ENCODE results near the gene MAGEA9B. TPM values are rescaled to one million over a fixed set of nuclear protein-coding genes. Genes with fewer than 3 reads are reported as not detected.
"Not testable (repeated sequence)": the region's sequence is repeated elsewhere in the genome, so short reads cannot be mapped to it uniquely, and the experiment has no call there.

The MAGEA9B gene, protein sequence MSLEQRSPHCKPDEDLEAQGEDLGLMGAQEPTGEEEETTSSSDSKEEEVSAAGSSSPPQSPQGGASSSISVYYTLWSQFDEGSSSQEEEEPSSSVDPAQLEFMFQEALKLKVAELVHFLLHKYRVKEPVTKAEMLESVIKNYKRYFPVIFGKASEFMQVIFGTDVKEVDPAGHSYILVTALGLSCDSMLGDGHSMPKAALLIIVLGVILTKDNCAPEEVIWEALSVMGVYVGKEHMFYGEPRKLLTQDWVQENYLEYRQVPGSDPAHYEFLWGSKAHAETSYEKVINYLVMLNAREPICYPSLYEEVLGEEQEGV
- polyA plus RNA-seq = 0.46 TPM

DNA sequence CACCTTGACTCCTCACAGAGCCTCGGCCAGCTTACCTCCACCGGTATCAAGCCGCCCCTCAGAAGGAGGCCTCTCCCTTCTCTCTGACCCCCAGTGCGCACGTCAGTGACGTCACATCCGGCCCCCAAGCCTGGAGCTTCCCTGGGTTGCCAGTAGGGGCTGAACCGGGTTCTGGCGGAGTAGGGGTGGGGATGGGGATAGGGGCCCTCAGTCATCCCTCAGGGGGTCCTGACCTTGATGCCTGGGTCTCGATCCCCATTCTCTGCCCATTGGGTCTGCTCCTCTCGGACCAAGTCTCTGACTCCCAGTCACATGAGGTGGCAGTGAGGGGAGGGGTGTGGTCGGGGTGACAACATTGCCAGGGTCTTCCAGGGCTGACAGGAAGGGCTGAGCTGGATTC lies at the start of gene MAGEA9B:
Gene MAGEA9B (minus strand): TSS at position 101 of the 400 bp plus-strand sequence. CDS start 4,280 bp downstream, outside the sequence.
- not testable (repeated sequence) for H3K9me3 Mint-ChIP-seq, H3K27ac Mint-ChIP-seq, H3K36me3 Mint-ChIP-seq, H3K4me3 Mint-ChIP-seq, H3K4me1 Mint-ChIP-seq, H3K27me3 Mint-ChIP-seq

DNA sequence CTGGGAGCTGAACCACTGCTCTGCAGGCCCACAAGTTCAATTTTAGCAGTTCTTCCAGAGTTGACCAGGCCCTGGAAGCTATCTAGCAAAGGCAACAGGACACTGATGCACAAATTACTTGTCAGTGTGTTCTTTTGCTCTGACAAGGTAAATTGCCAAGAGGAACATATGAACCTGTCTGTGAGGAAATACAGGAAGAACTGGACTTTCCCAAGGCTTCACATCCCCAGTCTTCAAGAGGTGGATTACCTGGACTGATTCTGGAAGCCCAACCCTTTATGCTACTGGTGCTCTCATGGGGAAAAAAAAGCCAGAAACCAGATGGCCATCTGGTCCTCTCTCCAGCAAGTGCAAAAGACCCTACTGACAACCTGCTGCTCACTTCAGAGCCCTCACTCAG lies 46.3 kb upstream of the MAGEA9B start:
- Mint-ChIP-seq H3K36me3 (no peaks in the 10 kb centered on the region), H3K27me3 (peaks cover 3% of the 10 kb centered on the region), H3K9me3 (peaks cover 0 to 2% (median 1%) of the 10 kb centered on the region in 3 donors), H3K4me3 (peak overlapping the region in 1 of 4 donors; percentile 86), H3K4me1 (peaks cover 6 to 16% (median 7%) of the 10 kb centered on the region in 3 donors), H3K27ac (no peak overlapping the region)

DNA sequence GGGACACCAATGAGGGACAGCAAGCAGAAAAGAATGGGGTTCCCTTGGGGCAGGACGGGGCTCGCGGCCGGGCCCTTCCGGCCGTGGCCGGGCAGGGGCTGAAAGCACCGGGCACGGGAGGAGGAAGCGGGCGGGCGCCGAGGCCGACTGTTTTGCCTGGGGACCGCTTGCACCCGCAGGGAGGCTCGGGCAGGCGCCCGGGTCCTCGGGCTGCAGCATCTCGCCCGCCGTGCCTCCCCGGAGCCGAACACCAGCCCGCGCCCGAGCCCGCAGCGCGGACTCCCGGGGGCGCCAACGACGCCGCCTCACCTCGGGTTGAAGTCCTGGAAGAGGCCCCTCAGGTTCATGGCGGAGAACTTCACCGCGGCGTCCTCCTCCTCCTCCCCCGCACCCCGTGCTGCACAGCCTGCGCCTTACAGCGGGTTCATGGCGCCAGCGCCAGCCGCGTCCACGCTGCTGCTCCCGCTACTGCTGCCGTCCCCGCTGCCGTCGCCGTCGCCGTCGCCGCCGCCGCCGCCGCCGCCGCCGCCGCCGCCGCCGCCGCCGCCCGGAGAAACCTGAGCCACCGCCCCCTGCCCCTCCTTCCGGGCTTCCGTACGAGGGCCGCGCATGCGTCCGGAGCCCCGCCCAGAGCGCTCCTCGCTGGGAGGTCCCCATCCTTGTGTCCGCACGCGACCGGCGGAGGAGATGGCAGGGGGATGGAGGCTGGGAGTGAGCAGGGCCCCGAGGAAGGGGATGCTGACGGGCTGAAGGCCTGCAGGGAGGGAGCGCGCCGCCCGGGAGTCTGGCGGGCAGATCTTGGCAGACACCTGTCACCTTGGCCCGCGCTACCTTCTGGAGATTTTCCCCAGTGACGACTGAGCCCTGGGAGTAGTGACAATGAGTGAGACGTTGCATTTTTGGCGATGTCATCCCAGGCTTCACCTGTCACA lies 44.2 kb upstream of the MAGEA9B start, which contains the start of gene TMEM185A:
Gene TMEM185A (minus strand): TSS at position 559 of the 932 bp plus-strand sequence. CDS start 212 bp downstream, at position 347.
- Mint-ChIP-seq H3K36me3 (no peaks in the 10 kb centered on the region), H3K27me3 (no peaks in the 10 kb centered on the region), H3K4me1 (peaks cover 9 to 25% (median 13%) of the 10 kb centered on the region in 3 donors), H3K27ac (peak within 1 kb of the TSS; percentile 79 to 89 (median 89)), H3K4me3 (peak within 1 kb of the TSS; percentile 85 to 95 (median 86)), H3K9me3 (no peaks in the 10 kb centered on the region)

DNA sequence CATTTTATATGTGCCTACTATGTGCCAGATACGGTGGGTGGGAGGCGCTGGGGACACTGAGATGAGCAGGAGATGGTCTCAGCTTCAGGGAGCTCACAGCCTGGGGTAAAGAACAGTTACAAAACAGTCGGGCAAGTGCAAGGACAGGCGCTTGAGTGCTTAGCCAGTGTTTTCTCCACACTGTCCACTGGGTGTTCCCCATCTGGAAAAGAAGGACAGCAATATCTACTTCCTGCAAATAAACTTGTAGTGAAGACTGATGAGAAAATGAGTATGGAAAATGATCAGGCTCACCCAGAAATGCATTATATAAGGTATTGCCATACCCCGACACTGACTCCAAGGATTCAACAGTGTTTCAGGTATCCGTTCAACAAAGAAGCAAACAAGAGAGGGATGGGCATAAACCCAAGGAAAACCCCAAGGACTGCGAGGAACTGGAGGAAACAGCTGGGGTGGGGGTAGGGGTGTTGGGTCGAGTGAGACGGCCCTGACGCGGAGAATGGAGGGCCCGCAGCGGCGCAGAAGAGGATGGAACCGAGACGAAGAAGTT lies 43.5 kb upstream of the MAGEA9B start:
- Mint-ChIP-seq H3K9me3 (no peaks in the 10 kb centered on the region), H3K36me3 (no peaks in the 10 kb centered on the region), H3K4me1 (peaks cover 9 to 29% (median 13%) of the 10 kb centered on the region in 3 donors), H3K27me3 (no peaks in the 10 kb centered on the region), H3K27ac (peak overlapping the region; percentile 61 to 89 (median 64)), H3K4me3 (peak overlapping the region; percentile 85 to 95 (median 86))

DNA sequence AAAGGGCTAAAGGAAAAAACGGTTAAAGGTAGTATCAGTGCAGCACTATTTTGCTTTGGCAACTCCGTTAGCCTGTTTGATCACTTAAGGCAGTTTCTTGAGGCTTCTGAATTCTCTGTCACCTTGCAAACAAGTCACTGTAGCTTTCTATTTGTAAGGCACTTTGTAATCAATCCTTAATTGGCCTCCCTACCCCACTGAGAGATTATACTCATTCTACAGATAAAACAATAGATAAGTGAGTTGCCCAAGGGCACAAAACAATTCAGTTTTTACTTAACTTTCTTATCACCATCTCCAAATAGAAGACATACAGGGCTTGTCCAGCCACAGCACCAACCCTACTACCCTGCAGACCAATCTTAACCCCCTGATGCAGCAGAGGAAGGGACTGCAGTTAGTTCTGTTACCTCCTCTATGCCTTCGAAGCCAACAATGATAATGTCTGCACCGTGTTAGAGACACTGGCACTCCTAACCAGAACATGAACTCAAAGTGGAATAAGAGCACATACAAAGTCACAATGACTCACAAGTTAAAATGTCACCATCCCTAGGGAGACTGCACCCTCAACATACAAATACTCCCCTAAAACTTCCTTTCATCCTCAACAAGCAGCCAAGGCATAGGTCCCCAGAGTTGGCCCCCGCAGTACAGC lies 42.6 kb upstream of the MAGEA9B start:
- Mint-ChIP-seq H3K9me3 (no peaks in the 10 kb centered on the region), H3K27me3 (no peaks in the 10 kb centered on the region), H3K4me3 (peak overlapping the region; percentile 2 to 86 (median 86)), H3K4me1 (peaks cover 9 to 34% (median 17%) of the 10 kb centered on the region in 3 donors), H3K36me3 (no peaks in the 10 kb centered on the region), H3K27ac (peak overlapping the region in 1 of 3 donors; percentile 64)

DNA sequence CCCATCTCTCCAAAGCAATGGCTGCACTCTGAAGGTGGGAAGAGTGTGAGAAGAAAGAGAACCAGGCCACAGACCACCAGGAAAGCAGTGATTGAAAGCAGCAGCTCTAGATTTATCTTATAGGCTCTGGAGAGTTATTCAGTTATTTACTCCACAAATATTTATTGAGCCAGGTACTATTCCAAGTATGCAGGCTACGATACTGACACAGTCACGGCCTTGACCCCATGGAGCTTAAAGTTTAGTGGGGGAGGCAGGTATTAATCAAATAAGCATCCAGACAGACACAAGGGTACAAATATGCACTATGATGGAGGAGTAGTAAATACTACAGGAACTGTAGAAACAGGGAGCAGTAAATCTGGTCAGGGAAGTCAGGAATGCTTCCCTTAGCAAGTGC lies 41.5 kb upstream of the MAGEA9B start:
- H3K27ac Mint-ChIP-seq = peak overlapping the region in 1 of 3 donors; percentile 43
- H3K4me1 Mint-ChIP-seq = peaks cover 9 to 36% (median 19%) of the 10 kb centered on the region in 3 donors
- peak overlapping the region in 3 of 4 donors; percentile 43 to 86 (median 59) for H3K4me3 Mint-ChIP-seq
- H3K9me3 Mint-ChIP-seq = no peaks in the 10 kb centered on the region
- no peaks in the 10 kb centered on the region for H3K27me3 Mint-ChIP-seq
- H3K36me3 Mint-ChIP-seq = no peaks in the 10 kb centered on the region

DNA sequence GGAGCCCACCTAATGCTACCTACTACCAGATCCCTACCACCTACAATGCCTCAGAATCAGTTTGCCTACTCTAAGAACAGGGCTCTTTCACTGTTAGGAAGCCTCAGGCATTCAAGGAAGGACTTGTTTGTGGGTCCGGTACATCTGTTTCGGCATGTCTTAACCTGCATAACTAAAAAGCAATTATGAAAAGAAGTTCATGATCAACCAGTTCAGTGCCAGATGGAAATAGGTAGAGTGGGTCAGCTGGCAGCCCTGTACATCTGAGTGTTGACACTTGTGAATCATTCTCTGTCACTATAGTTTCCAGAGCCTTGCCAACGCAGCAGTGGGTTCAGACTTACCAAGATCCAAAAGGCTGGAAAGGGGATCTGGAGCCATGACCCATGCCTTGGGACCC lies 41.0 kb upstream of the MAGEA9B start:
- Mint-ChIP-seq H3K27me3 (no peaks in the 10 kb centered on the region), H3K9me3 (no peaks in the 10 kb centered on the region), H3K27ac (no peak overlapping the region), H3K4me1 (peaks cover 9 to 36% (median 19%) of the 10 kb centered on the region in 3 donors), H3K36me3 (no peaks in the 10 kb centered on the region), H3K4me3 (no peak overlapping the region)

DNA sequence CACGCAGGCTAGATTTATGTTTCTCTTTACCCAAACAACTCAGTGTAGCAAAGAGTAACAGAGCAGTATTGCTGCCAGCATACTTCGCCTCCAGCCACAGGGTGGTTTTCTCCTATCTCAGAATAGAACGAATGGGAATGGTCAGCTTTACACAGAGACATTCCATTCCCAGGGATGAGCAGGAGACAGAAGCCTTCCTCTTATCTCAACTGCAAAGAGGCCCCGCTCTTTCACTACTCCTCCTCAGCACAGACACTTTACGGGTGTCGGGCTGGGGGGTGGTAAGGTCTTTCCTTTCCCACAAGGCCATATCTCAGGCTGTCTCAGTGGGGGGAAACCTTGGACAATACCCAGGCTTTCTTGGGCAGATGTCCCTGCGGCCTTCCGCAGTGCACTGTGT lies 39.6 kb upstream of the MAGEA9B start:
- H3K27me3 Mint-ChIP-seq, H3K36me3 Mint-ChIP-seq, H3K9me3 Mint-ChIP-seq, H3K4me3 Mint-ChIP-seq, H3K27ac Mint-ChIP-seq: not testable (repeated sequence)
- peaks cover 9 to 30% (median 19%) of the 10 kb centered on the region in 3 donors for H3K4me1 Mint-ChIP-seq

DNA sequence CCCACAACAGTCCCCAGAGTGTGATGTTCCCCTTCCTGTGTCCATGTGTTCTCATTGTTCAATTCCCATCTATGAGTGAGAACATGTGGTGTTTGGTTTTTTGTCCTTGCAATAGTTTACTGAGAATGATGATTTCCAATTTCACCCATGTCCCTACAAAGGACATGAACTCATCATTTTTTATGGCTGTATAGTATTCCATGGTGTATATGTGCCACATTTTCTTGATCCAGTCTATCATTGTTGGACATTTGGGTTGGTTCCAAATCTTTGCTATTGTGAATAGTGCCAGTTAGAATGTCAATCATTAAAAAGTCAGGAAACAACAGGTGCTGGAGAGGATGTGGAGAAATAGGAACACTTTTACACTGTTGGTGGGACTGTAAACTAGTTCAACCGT lies 32.4 kb upstream of the MAGEA9B start:
- H3K36me3 Mint-ChIP-seq, H3K4me3 Mint-ChIP-seq, H3K27ac Mint-ChIP-seq, H3K9me3 Mint-ChIP-seq, H3K27me3 Mint-ChIP-seq, H3K4me1 Mint-ChIP-seq: not testable (repeated sequence)

DNA sequence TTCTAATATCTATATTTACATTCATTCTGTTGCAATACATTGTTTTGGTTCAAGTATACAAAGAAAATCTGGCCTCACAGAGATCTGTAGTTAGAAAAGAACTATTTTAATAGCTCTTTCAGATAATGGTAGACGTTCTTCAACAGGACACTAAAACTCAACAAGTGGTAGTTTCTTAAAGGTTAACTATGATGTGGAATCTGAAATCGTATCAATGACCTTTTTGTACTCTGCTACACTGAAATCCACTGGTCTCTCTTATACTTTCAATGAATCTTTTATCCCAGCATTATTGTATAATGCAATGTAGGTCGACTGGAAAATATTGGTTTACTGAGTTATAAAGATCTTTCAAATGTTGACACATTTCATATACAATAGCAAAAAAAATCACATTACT lies 31.6 kb upstream of the MAGEA9B start:
- H3K4me3 Mint-ChIP-seq = no peak overlapping the region
- no peaks in the 10 kb centered on the region for H3K9me3 Mint-ChIP-seq
- no peak overlapping the region for H3K27ac Mint-ChIP-seq
- peaks cover 0 to 5% (median 0%) of the 10 kb centered on the region in 3 donors for H3K4me1 Mint-ChIP-seq
- H3K27me3 Mint-ChIP-seq = no peaks in the 10 kb centered on the region
- no peaks in the 10 kb centered on the region for H3K36me3 Mint-ChIP-seq

DNA sequence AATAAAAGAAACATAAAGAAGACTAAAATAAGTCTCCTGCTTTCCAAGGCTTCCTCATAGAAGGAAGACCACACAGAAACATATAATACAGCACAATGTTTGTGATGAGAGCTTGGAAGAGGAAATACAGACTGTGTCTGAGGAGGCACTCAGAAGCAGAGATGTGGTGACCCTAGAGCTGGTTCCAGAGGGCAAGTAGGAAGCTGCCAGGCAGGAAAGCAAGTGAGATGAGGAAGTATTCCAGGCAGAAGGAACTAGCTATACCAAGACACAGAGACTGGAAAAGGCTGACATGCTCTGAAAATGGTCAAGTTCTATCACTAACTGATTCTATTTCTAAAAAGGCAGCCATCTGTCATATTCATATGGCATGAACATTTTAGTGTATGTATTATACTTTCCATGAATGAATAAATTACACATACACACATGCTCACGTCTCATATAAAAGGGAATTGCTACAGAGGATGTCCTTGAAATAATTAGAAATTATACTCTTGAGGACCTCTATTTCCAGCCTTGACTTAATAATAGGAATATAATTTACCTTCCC lies 24.4 kb upstream of the MAGEA9B start:
- Mint-ChIP-seq H3K27me3 (no peaks in the 10 kb centered on the region), H3K4me3 (no peak overlapping the region), H3K9me3 (no peaks in the 10 kb centered on the region), H3K4me1 (peaks cover 0 to 4% (median 0%) of the 10 kb centered on the region in 3 donors), H3K27ac (no peak overlapping the region), H3K36me3 (peaks cover 3% of the 10 kb centered on the region)

DNA sequence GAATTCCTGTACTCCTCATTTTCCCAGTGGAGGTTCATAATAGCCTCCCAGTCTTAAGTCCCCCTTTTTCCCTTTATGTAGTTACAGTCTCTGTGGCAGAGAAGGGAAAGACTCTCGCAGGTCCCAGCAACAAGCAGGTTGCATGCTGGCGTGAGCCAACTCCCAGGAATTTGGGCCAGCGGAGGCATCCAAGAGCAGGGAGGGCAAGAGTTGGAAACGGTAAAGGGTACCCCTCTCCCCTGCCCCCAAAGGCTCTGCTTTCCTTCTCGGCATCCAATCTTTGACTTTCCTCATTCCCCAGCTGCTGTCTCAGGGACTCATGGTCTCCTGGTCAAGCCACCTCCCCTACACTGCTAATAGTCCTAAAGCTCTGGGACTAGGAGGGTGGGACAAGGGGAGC lies 23.3 kb upstream of the MAGEA9B start:
- H3K27ac Mint-ChIP-seq = no peak overlapping the region
- H3K36me3 Mint-ChIP-seq = peaks cover 3% of the 10 kb centered on the region
- H3K4me1 Mint-ChIP-seq = peaks cover 0 to 4% (median 0%) of the 10 kb centered on the region in 3 donors
- no peak overlapping the region for H3K4me3 Mint-ChIP-seq
- no peaks in the 10 kb centered on the region for H3K27me3 Mint-ChIP-seq
- H3K9me3 Mint-ChIP-seq = no peaks in the 10 kb centered on the region

DNA sequence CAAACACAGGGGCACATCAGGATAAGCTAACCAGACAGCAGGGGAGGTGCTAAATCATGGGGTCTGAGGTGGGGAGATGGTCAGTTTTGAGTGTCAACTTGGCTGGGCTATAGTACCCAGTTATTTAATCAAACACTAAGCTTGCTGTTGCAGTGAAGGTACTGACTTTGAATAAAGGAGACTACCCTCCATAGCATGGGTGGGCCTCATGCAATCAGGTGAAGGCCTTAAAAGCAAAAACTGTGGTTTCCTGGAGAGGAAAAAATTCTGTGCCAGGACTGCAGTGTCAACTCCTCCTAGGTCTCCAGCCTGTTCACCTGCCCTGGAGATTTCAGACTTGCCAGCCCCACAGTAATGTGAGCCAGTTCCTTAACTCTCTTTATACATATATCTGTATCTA lies 20.4 kb upstream of the MAGEA9B start:
- Mint-ChIP-seq H3K27me3 (no peaks in the 10 kb centered on the region), H3K27ac (no peak overlapping the region), H3K36me3 (peaks cover 3% of the 10 kb centered on the region), H3K9me3 (no peaks in the 10 kb centered on the region), H3K4me1 (no peaks in the 10 kb centered on the region), H3K4me3 (no peak overlapping the region)

DNA sequence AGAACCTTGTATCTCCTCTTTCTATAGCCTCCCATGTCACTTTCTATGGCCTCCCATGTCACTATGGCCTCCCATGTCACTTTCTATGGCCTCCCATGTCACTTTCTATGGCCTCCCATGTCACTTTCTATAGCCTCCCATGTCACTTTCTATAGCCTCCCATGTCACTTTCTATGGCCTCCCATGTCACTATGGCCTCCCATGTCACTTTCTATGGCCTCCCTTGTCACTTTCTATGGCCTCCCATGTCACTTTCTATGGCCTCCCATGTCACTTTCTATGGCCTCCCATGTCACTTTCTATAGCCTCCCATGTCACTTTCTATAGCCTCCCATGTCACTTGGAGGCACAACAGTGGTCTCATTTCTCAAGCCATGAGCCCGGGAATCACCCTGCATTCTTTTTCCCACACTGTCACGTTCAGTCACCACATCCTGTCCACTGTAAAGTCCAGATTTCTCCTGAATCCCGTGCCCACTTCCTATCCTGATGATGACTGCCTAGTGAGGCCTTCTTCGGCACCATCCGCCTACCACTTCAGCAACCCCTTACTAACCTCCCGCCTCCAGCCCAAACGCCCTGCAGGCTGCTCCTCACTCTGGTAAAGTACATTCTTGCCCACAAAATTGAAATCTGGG lies 18.1 kb upstream of the MAGEA9B start:
- not testable (repeated sequence) for H3K27me3 Mint-ChIP-seq, H3K4me1 Mint-ChIP-seq, H3K4me3 Mint-ChIP-seq, H3K27ac Mint-ChIP-seq, H3K9me3 Mint-ChIP-seq, H3K36me3 Mint-ChIP-seq
